ENCODE data around the gene ANKS4B.

- no peak for TF ChIP-seq USF2 (IDR thresholded peaks at IDR 0.05; ENCODE audit: low read length)
- TF ChIP-seq YY1 (IDR thresholded peaks at IDR 0.05; ENCODE audit: low read depth, low read length) = no peak
These were observed 9.7 kb upstream of the ANKS4B start for GRCh38 chr16:21223787-21224186.

All from H1 (cell line).